Measurements from ENCODE around the gene POFUT2. TPM values are rescaled to one million over a fixed set of nuclear protein-coding genes. Genes with fewer than 3 reads are reported as not detected.

The POFUT2 gene
- total and polyA plus RNA-seq, 7 donors: 2.5 to 31.3 (median 18.9) TPM

DNA sequence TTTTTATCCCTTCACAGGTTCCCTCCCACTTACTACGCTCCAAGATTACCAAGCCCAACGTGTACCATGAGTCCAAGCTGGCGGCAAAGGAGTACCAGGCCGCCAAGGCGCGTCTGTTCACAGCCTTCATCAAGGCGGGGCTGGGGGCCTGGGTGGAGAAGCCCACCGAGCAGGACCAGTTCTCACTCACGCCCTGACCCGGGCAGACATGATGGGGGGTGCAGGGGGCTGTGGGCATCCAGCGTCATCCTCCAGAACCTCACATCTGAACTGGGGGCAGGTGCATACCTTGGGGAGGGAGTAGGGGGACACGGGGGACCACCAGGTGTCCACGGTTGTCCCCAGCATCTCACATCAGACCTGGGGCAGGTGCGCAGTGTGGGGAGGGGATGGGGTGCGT is 65.7 kb downstream of the POFUT2 start:
- Histone ChIP-seq H3K4me1 (no peaks in the 10 kb centered on the region), H3K4me3 (no peak overlapping the region), H3K27ac (no peak overlapping the region), H3K9me3 (no peaks in the 10 kb centered on the region), H3K36me3 (peaks cover 15 to 66% (median 36%) of the 10 kb centered on the region in 4 donors), H3K27me3 (no peaks in the 10 kb centered on the region)
- intact Hi-C loops (cut with DNase I): no loop called here
- 93 to 94% methylated on average over 15 of the region's 15 CpGs for WGBS, 2 donors
- DNase-seq: no peak
- TF ChIP-seq POLR2AphosphoS5 (IDR thresholded peaks at IDR 0.05): no peak
- TF ChIP-seq, protein P1, sequence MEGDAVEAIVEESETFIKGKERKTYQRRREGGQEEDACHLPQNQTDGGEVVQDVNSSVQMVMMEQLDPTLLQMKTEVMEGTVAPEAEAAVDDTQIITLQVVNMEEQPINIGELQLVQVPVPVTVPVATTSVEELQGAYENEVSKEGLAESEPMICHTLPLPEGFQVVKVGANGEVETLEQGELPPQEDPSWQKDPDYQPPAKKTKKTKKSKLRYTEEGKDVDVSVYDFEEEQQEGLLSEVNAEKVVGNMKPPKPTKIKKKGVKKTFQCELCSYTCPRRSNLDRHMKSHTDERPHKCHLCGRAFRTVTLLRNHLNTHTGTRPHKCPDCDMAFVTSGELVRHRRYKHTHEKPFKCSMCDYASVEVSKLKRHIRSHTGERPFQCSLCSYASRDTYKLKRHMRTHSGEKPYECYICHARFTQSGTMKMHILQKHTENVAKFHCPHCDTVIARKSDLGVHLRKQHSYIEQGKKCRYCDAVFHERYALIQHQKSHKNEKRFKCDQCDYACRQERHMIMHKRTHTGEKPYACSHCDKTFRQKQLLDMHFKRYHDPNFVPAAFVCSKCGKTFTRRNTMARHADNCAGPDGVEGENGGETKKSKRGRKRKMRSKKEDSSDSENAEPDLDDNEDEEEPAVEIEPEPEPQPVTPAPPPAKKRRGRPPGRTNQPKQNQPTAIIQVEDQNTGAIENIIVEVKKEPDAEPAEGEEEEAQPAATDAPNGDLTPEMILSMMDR (IDR thresholded peaks at IDR 0.05): no peak
- TF ChIP-seq EP300 (IDR thresholded peaks at IDR 0.05): no peak
- TF ChIP-seq POLR2A (IDR thresholded peaks at IDR 0.05): no peak

- intact Hi-C loops (cut with DNase I): no loop called here
- DNase-seq: no peak
- 93 to 94% methylated on average over 29 of the region's 29 CpGs for WGBS, 2 donors
- H3K4me1 ChIP-seq: no peaks in the 10 kb centered on the region
- TF ChIP-seq POLR2A (IDR thresholded peaks at IDR 0.05) (no peak), POLR2AphosphoS5 (IDR thresholded peaks at IDR 0.05) (no peak)
- TF ChIP-seq, protein P1 (IDR thresholded peaks at IDR 0.05): no peak
- H3K36me3 ChIP-seq: peaks cover 15 to 66% (median 36%) of the 10 kb centered on the region in 4 donors
- H3K4me3 ChIP-seq: no peak overlapping the region
- no peak overlapping the region for H3K27ac ChIP-seq
- H3K9me3 ChIP-seq: no peaks in the 10 kb centered on the region
- H3K27me3 ChIP-seq: no peaks in the 10 kb centered on the region
These were observed 66.8 kb downstream of the POFUT2 start for GRCh38 chr21:45220714-45221490.

DNA sequence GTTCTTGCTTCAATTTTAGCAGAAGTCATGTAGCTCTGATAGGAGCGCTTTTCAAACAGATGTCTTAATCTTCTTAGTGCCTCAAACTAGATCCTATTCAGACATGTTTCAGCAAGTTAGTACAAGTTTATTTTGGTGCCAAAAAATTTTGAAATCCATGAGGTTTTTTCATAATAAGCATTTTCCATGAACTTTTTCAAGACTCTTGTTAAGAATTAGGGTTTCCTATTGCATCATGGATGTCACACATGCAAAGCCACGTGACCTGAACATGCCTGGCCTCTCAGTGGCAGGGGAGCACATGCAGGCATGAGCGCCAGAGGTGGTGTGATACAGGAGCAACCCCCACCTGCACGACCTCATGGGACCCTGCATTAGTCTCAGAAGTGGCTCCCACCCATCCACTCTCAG is 67.6 kb downstream of the POFUT2 start:
- intact Hi-C loops (cut with DNase I): no loop called here
- DNase-seq: no peak
- no peaks in the 10 kb centered on the region for H3K4me1 ChIP-seq
- TF ChIP-seq, protein P1 (IDR thresholded peaks at IDR 0.05): no peak
- TF ChIP-seq EP300 (IDR thresholded peaks at IDR 0.05) (no peak), POLR2A (IDR thresholded peaks at IDR 0.05) (no peak), POLR2AphosphoS5 (IDR thresholded peaks at IDR 0.05) (no peak)
- H3K36me3 ChIP-seq: peaks cover 15 to 66% (median 36%) of the 10 kb centered on the region in 4 donors
- no peak overlapping the region for H3K27ac ChIP-seq
- WGBS, 2 donors: 89 to 90% methylated on average over 4 of the region's 4 CpGs
- H3K9me3 ChIP-seq: no peaks in the 10 kb centered on the region
- no peaks in the 10 kb centered on the region for H3K27me3 ChIP-seq
- H3K4me3 ChIP-seq: no peak overlapping the region

DNA sequence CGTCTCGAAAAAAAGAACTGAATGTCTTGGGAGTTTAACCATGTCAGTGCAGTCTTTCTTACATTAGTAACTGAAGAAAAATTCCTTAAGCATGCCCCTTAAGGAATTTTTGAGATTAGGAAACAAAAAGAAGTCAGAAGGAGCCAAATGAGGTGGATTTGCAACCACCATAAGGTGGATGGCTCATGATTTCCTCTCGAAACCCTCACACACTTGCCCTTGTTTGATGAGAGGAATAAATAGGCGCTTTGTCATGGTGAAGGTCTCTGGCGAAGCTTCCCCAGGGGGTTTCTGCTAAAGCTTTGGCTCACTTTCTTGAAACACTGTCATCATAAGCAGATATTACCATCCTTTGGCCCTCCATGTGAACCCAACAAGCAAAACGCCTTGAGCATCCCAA is 68.2 kb downstream of the POFUT2 start:
- Histone ChIP-seq H3K4me1 (no peaks in the 10 kb centered on the region), H3K36me3 (peaks cover 15 to 71% (median 36%) of the 10 kb centered on the region in 4 donors), H3K27ac (no peak overlapping the region), H3K4me3 (no peak overlapping the region), H3K27me3 (no peaks in the 10 kb centered on the region), H3K9me3 (no peaks in the 10 kb centered on the region)
- no peak for DNase-seq
- TF ChIP-seq POLR2A (IDR thresholded peaks at IDR 0.05) (no peak), EP300 (IDR thresholded peaks at IDR 0.05) (no peak), POLR2AphosphoS5 (IDR thresholded peaks at IDR 0.05) (no peak)
- TF ChIP-seq, protein P1 (IDR thresholded peaks at IDR 0.05): no peak
- WGBS, 2 donors: 96% methylated on average over 6 of the region's 6 CpGs
- intact Hi-C loops (cut with DNase I): no loop called here

Measured in sigmoid colon (tissue), 7 donors.